Inflammatory macrophage (primary cell): Measurements from ENCODE around the gene NAXE.
"Not testable (repeated sequence)": the region's sequence is repeated elsewhere in the genome, so short reads cannot be mapped to it uniquely, and the experiment has no call there.

Experiments used
- DNase-seq, 2 donors: peaks; one replicate each; pipeline ENCODE4 v3.0.0-alpha.2; 2020 to 2022

The NAXE gene

GRCh38 chr1:156624814-156625435 lies 33.3 kb downstream of the NAXE start:
- no peak for DNase-seq

DNA sequence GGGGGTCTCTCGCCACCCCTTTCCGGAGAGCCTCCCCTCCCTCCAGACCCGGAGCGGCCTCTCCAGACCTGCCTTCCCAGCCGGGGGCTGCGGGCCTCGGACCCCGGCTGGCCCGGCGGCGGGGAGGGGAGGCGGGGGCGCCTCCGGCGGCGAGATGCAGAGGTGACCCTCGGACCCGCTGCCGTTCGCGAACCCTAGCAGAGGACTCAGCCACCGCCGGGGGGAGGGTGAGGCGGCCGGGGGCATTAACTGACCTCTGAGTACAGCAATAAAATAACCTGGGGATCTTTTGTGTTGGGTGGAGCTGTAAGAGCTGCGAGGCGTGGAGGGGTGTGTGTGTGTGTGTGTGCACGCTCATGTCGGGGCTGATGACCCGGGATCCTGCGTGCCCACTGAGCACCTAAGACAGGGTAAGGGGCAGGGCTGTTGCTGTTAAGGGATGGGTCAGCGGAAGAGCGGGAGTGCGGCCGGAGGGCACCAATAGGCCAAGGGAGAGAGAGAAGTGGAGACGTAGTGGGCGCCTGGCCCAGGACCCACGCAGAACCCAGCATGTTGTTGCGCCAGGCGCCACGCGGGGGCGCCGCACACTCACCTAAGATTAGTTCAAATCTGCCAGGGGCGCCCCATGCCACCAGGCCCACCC lies 34.0 kb downstream of the NAXE start:
- peak; percentile 36 to 64 for DNase-seq

GRCh38 chr1:156626079-156626438 lies 34.5 kb downstream of the NAXE start:
- DNase-seq = no peak

DNA sequence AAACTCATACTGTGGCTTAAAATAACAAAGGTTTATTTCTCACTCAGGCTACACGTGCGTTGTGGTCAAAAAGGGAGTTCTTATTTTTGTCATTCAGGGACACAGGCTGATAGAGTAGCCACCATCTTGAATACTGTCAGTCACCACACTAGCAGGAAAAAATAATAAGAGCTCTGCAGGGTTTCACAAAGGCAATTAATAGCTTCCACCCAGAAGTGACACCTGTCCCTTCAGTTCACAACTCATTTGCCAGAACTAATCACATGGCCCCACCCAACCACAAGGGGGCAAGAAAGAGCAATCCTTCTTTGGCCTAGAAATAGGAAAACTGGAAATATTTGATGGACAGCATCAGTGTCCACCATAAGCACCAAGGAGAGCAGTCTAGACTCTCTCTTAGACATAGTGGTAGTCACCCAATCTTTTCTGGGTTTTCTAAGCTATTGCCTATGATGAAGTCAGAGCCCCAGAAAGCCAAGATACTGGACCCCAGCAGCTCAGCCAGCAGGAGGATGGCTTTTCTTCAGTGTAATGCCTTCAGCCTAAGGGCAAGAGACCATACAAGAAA lies 35.8 kb downstream of the NAXE start:
- peak; percentile 54 to 67 for DNase-seq

GRCh38 chr1:156629823-156630449 lies 38.4 kb downstream of the NAXE start:
- DNase-seq = no peak

DNA sequence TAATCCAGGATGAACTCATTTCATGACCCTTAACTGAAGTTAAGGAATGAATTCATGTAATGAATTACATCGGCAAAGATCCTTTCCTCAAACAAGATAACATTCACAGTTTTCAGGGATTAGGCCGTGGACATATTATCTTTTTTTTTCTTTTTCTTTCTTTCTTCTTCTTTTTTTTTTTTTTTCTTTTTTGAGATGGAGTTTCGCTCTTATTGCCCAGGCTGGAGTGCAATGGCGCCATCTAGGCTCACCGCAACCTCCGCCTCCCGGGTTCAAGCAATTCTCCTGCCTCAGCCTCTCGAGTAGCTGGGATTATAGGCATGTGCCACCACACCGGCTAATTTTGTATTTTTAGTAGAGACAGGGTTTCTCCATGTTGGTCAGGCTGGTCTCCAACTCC lies 39.6 kb downstream of the NAXE start:
- DNase-seq = not testable (repeated sequence)

DNA sequence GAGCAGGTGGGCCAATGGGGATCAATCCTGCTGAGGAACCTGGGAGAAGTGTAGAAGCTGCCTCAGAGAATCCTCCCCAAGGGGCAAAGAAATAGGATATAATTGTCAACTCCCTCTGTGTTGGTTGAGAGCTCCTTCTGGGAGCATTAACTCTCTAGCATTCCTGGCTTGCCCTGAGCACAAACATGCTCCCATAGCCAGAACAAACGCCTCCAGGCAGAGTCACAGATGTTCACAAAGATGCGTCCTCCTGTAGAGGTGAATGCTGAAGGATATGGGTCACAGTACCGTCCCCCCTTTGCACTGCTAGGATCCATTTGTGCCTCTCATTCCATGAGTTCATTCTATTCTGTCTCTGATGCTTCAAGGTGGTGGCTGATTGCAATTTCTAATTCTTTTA lies 40.8 kb downstream of the NAXE start:
- no peak for DNase-seq

GRCh38 chr1:156638189-156638985 lies 46.8 kb downstream of the NAXE start:
- no peak for DNase-seq

DNA sequence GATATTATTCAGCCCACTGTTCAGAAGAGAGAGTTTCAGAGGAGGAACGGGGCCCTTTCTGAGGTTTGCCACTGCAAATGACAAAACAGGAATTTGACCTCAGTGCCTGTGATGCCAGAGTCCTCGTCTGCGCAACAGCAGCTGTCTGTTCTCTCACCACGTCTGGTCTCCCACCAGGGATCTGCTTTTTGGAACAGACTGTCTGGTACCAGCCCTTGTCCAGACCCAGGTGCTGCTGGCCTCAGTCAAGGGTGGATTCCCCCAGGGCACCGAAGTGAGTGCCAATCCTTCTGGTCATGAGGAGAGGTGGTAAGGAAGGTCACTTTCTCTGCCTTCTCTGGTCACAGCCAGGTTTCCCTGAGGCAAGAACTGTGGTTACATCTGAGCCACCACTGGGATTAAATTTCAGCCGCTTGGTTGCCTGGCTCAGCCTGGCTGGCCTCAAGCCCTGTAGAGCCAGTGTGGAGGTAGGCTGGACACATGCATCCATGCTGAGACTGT lies 48.1 kb downstream of the NAXE start:
- no peak for DNase-seq

GRCh38 chr1:156640842-156641706 lies 49.5 kb downstream of the NAXE start:
- DNase-seq = no peak

DNA sequence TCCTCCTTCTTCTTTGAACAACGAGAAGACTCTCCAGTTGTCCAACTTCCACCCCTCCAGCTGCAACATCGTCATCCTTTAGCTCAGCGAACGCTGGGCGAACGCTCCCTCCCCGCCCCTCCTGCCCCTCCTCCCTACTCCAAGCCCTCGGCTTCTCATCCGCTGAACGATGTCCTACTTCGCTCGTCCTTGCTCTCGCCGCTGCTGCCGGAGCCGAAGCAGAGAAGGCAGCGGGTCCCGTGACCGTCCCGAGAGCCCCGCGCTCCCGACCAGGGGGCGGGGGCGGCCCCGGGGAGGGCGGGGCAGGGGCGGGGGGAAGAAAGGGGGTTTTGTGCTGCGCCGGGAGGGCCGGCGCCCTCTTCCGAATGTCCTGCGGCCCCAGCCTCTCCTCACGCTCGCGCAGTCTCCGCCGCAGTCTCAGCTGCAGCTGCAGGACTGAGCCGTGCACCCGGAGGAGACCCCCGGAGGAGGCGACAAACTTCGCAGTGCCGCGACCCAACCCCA lies 50.2 kb downstream of the NAXE start, which contains the start of gene BCAN:
Gene BCAN, plus strand, starts transcription at position 357 of the 504 bp plus-strand sequence. CDS start 3,938 bp downstream, outside the sequence.
- no peak for DNase-seq

GRCh38 chr1:156642265-156643048 lies 50.9 kb downstream of the NAXE start:
- DNase-seq = no peak

DNA sequence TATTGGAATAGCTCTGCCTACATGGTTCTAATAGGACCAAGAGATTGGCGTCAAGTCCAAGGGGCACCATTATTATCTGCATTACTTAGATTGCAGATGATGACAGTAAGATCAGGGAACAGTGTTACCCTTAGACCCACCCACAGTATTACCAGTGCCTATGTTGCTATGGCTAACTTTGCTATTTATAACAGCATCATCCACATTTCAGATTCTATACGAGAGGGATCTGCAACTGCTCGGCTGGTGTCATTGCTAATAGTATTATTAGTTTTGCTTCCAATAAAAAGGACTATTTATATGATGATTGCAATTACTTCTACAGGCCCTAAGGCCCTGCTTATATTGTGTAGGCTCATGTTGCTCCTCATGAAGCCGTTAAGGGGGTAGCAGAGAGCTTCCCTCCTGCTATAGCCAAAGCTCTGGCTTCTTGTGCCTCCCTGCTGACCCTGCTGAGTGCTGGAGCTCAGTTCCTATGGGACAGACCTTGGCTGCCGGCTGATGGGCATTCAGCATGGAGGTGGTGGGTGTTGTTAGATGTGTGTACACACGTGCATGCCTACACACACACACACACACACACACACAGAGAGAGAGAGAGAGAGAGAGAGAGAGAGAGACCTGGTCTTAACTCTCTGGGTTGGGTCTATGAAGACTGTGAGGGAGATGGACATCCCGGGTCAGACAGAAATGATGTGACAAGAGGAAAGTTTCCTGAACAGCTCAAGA lies 51.6 kb downstream of the NAXE start:
- DNase-seq = no peak

DNA sequence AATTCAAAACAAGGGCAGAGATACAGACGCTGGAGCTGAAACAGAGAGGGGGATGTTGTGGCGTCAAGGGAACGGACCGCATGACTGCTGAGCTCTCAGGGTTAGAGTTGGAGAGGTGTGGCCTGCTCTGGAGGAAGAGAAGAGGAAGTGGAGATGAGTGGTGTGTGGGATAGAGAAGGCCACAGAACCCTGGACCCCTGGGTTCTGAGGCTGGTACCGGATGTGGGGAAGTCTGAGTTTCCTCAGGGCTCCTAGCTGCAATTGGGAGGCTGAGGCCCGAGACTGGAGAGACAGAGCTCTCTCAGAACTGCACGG lies 52.2 kb downstream of the NAXE start:
- peak; percentile 42 to 45 for DNase-seq
